GM18507 (cell line): Measurements from ENCODE around the gene C1QL3.
A peak's percentile ranks its signal among the peaks of the same experiment; 100 is the strongest.

ENCODE experiments used
- DNase-seq: peaks from one replicate; pipeline ENCODE4 v3.0.0; 2011; ENCODE audit warnings: low read depth; ENCODE audit not compliant: insufficient read length; ENCODE audit errors: extremely low spot score
- FAIRE-seq: peaks from 2 replicates; lab custom pipeline; 2011; peaks lifted over from hg19 to GRCh38; lab: Jason Lieb, UNC

Gene C1QL3

DNA sequence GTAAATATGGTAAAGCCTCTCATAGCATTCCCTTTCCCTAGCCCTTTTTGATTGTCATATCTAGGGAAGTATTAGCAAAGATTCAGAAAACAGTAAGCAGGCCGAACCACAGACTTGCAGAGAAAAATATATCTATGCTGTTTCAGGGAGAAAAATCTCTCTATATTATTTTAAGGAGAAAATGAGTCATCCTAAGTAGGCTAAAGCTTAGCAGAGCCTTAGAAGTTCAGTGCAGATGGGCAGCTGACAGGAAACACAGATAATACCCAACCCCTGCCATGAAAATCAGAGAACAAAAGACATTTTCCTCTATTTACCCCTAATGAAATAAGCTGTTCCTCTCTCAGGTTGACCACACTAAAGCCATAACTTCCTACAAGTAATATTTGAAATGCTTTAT, 16.5 kb downstream of the C1QL3 start:
- no peak for DNase-seq
- no peak for FAIRE-seq

DNA sequence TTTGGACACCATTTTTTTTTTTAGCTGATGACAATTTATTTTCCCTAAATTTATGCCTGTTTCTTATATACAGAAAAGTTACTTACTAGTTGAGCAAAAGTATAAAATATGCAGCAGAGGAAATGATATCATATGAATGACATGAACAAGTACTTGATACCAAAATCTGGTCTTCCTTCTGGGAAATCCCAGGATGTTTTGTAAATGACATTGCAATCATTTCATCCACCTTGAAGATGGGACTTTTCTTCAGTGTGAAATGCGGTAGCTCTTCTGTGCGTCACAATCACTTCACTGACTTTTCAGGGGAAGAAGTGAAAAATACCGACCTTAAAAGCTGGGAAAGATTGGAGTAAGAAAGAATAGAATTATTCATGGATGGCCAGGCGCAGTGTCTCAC, 23.8 kb downstream of the C1QL3 start:
- no peak for FAIRE-seq
- no peak for DNase-seq

DNA sequence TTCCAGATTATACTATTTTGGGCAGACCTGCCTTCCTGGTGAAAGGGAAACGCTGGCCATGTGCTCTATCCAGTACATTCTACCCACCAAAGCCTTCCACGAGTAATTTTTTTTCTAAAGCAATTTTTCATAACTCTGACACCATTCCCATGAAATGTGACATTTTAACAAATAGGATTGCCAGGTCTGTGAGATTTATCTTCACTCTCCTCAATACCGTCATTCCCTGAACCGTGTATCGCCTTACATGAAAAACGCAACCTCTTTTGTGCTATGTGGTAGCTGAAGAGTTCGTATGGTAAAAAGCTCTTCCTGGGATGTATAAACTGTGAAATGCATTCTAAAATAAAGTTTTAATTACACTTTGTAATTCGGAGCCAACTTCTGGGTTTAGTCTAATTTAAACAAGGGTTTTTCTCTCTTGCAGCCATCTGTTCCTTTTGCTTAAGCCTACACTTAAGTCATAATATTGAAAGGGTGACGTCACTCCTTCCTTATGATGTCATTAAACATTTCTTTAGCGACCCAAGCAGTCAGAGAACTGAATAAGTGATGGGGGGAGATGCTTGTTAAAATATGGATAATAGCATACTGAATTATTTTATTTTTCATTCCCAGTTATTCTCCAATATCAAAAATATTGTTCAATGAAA, 27.7 kb downstream of the C1QL3 start:
- FAIRE-seq, result no peak
- DNase-seq, result no peak

DNA sequence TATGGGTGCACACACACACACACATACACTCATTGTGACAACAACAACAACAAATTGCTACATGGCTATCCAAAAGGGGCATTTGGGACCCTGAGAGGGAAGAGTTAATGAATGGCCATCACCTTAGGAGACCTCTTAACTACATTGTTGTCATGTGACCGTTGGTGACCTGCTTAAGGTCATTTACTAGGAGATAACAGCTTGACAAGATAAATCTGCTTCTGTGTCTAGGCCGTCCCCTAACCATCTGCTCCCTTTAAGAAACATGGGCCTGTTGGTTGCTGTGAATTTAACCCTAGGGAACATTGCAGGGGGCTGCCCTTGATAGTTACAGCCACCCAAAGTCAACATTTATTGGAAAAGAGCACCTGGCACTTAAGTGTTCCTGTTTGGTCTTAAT, 29.7 kb downstream of the C1QL3 start:
- FAIRE-seq, result no peak
- DNase-seq, result no peak

DNA sequence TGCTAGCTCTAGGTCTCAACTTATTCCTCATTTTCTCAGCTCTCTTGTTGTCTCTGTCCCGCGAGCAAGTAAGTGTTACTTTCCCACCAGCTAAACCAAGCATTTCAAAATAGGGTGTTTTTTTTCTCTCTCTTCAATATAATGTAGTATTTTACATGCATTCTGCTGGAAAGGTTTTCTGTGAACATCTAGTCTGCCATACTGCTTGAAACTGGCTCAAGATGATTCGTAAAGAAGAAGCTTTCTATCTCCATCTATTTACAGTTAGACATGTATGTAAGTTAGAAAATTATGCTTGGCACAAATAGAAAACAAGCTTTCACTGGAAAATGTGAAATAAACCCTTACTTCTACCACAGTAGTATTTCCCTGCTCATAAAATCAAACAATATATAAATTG, 31.2 kb downstream of the C1QL3 start:
- no peak for FAIRE-seq
- DNase-seq, result no peak

DNA sequence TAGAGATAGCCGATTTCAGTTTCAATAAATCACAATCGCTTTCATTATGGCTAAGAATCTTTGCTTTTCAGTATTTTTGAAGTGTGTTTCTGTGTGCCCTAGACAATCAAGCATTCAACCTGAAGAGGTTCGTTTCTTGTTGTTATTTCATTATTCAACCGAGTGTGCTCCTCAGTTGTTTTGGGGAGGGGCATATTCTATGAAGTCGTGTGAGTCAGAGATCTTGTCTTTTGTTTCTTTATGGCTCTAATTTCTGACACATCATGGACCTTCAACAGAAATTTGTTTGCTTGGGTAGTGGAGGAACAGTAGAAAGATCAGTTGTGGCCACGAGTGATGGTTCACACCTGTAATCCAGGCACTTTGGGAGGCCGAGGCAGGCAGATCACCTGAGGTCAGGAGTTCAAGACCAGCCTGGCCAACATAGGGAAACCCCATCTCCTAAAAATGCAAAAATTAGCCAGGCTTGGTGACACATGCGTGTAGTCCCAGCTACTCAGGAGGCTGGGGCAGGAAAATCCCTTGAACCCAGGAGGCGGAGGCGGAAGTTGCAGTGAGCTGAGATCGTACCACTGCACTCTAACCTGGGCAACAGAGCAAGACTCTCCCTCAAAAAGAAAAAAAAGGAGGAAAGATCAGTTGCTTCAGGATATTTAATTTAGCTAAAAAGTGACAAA, 38.3 kb downstream of the C1QL3 start:
- FAIRE-seq, result peak; percentile 80
- DNase-seq, result no peak

DNA sequence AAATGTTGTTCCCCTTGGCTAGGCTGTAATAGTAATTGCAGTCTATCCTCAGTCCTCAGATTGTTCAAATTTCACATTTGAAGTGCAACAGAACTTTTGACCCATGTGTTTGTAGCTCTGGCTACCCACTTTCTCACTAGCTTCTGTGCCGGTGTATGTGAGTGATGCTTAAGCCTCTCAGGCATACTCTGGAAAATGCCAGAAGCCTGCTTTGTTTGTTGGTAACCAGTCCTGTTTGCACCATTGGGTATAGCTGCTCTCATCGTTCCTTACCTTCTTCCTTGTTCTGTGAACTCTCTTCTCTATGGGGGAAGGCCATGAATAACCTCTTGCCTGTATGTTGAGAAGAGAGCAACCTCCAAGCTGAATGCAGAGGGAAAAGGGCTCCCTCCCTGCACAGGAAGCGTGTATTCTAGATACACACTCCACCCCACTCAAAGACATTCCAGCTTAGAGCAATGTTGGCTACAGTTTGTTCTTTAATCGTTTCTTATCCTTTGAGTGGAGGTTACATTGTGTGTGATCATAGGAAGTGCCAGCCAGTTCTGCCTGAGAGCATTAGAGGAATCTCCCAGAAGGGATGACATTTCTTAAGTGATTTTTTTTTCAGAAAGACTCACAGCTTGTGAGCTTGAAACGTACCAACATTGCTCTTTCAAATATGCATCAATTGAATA, 40.5 kb downstream of the C1QL3 start:
- no peak for DNase-seq
- FAIRE-seq, result no peak

DNA sequence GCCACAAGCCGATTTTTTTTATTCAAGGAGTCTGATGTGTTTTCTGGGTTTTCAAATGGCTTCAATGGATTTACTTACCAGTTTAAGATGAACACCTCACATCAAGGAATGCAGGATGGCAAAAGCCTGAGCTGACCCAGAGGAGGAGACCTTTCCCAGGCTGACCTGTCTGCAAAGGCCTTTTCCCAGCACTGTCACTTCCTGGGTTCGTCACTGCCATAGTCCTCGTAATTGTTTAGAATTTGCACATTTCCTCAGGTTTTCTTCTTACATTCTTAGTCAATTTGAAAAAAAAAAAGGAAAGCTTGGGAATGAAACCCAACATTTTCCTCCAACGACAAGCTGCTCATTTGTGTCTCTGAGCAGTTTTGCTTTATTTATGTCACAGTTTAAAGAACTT, 42.9 kb downstream of the C1QL3 start:
- DNase-seq, result no peak
- no peak for FAIRE-seq

DNA sequence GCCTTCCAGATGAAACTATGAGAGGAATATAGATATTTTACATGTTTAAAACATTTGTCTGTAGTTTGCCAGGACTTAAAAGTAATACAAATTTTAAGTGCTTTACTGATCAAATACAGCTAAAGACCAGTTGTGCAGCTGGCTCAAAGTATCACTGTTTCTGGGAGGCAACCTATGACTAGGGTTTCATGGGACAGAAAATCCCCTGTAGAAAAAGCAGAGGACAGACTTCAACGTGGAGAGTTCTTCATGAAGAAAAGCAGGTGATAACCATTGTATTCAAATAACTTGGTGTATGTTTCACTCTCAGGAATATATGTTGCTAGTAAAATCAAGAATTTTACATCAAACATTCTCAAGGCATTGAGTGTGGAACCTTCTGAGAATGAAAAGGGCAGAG, 43.9 kb downstream of the C1QL3 start:
- DNase-seq (no peak), FAIRE-seq (no peak)

DNA sequence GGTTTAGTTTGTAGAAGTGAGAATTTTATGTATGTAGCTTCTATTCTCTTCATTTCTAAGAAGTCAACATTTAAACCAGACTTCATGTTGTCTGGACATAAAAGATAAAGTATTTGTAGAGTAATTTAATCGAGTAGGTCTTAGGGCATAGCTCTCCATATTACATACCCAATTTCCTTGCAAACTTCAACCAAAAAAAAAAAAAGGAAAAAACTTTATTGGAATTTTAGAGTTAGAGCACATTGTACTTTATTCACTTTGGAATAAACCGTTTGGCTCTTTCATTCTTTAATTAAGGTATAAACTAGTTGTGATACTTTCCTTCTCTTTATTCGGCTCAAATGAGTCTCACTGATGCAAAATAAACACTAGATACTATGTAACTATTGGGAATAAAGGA, 48.9 kb downstream of the C1QL3 start:
- no peak for FAIRE-seq
- no peak for DNase-seq

DNA sequence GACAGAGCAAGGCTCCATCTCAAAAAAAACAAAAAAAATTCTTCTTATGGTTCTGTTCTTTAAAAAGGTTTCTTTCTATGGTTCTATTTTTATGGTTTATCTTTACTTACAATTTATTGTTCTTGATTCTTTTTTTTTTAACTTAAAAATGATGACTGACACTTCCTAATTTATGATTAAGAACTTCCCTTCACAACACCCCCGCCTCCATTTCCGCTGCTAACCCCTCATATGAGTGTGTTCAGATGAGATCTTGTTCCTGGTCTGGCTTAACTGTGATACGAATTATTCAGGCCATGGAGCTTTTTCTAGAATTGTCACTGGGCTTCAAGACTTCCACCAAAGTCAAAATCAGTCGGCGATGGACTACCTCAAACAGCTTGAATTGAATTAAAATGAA, 50.9 kb downstream of the C1QL3 start:
- DNase-seq, result no peak
- no peak for FAIRE-seq

DNA sequence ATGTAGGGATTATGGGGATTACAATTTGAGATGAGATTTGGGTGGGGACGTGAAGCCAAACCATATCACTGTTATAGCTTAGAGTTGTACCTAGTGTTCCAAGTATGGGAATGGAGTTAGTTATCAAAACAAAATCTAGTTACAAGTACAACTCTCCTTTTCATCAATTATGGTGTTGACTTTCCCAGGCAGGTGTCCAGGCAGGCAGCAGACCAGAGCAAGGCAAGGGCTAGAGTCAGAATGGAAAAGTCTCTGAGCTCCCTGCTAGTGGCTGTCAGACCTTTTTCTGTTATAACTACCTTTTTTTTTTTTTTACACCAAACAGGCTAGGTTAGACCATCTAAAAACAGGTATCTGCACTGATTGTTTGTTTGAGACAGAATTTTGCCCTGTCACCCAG, 55.7 kb downstream of the C1QL3 start:
- DNase-seq, result no peak
- FAIRE-seq, result no peak
